ENCODE data around the gene ZNF134.

Gene ZNF134

DNA sequence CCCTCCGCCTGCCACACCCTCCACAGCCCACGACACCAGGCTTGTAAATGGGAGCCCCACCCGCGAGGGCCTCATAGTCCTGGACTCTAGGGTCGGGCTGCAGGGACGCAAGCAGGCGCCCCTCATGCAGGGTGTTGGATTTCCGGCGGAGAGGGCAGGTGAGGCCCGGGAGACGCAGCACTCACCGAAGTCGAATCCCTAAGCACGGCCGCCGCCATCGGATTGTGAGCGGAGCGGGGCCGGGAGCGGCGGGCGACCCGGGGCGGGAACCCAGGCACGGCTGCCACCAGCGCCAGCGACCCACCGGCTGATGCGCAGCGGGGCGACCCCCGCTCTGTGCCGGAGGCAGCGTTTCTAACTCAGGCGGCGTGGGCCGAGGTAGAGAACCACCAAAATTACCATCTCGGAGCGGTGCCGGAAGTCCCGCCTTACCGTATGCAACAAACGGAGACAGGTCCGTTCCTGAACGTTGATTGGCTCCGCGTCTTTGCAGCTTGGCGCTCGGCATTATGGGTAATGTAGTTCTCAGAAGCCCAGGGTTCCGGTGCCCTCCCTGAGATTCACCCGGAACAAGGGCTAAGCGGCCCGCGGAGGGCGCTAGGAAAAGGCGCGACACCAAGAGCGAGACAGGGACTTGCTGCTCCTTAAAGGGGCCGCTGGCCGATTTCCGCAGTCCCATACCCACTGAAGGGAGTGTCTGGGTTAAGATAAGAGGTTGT is 35.4 kb upstream of the ZNF134 start, which contains the start of gene ZNF416:
Gene ZNF416, minus strand, starts transcription at position 425 of the 719 bp plus-strand sequence. Its CDS starts 207 bp downstream, at position 218.
- TF ChIP-seq ESRRG (CRISPR knock-in tag; IDR thresholded peaks at IDR 0.05) (no peak), ZC3H10 (CRISPR knock-in tag; IDR thresholded peaks at IDR 0.05) (no peak), TCF4 (CRISPR knock-in tag; IDR thresholded peaks at IDR 0.05; ENCODE audit: borderline replicate concordance) (no peak), RARB (CRISPR knock-in tag; IDR thresholded peaks at IDR 0.05) (no peak), SNAI2 (CRISPR knock-in tag; IDR thresholded peaks at IDR 0.05) (no peak), TOX (CRISPR knock-in tag; IDR thresholded peaks at IDR 0.05; ENCODE audit: borderline replicate concordance) (no peak), ZNF70 (CRISPR knock-in tag; IDR thresholded peaks at IDR 0.05) (no peak), BACH2 (CRISPR knock-in tag; IDR thresholded peaks at IDR 0.05; ENCODE audit: borderline replicate concordance) (no peak)
- TF ChIP-seq, protein P1, sequence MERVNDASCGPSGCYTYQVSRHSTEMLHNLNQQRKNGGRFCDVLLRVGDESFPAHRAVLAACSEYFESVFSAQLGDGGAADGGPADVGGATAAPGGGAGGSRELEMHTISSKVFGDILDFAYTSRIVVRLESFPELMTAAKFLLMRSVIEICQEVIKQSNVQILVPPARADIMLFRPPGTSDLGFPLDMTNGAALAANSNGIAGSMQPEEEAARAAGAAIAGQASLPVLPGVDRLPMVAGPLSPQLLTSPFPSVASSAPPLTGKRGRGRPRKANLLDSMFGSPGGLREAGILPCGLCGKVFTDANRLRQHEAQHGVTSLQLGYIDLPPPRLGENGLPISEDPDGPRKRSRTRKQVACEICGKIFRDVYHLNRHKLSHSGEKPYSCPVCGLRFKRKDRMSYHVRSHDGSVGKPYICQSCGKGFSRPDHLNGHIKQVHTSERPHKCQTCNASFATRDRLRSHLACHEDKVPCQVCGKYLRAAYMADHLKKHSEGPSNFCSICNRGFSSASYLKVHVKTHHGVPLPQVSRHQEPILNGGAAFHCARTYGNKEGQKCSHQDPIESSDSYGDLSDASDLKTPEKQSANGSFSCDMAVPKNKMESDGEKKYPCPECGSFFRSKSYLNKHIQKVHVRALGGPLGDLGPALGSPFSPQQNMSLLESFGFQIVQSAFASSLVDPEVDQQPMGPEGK (CRISPR knock-in tag; IDR thresholded peaks at IDR 0.05; ENCODE audit: borderline replicate concordance) = no peak
- TF ChIP-seq, protein P2, sequence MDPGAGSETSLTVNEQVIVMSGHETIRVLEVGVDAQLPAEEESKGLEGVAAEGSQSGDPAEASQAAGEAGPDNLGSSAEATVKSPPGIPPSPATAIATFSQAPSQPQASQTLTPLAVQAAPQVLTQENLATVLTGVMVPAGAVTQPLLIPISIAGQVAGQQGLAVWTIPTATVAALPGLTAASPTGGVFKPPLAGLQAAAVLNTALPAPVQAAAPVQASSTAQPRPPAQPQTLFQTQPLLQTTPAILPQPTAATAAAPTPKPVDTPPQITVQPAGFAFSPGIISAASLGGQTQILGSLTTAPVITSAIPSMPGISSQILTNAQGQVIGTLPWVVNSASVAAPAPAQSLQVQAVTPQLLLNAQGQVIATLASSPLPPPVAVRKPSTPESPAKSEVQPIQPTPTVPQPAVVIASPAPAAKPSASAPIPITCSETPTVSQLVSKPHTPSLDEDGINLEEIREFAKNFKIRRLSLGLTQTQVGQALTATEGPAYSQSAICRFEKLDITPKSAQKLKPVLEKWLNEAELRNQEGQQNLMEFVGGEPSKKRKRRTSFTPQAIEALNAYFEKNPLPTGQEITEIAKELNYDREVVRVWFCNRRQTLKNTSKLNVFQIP (CRISPR knock-in tag; IDR thresholded peaks at IDR 0.05; ENCODE audit: borderline replicate concordance, low read depth) = no peak
- TF ChIP-seq, protein P3, sequence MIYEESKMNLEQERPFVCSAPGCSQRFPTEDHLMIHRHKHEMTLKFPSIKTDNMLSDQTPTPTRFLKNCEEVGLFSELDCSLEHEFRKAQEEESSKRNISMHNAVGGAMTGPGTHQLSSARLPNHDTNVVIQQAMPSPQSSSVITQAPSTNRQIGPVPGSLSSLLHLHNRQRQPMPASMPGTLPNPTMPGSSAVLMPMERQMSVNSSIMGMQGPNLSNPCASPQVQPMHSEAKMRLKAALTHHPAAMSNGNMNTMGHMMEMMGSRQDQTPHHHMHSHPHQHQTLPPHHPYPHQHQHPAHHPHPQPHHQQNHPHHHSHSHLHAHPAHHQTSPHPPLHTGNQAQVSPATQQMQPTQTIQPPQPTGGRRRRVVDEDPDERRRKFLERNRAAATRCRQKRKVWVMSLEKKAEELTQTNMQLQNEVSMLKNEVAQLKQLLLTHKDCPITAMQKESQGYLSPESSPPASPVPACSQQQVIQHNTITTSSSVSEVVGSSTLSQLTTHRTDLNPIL (CRISPR knock-in tag; IDR thresholded peaks at IDR 0.05; ENCODE audit: low read depth) = no peak
- TF ChIP-seq, protein P4, sequence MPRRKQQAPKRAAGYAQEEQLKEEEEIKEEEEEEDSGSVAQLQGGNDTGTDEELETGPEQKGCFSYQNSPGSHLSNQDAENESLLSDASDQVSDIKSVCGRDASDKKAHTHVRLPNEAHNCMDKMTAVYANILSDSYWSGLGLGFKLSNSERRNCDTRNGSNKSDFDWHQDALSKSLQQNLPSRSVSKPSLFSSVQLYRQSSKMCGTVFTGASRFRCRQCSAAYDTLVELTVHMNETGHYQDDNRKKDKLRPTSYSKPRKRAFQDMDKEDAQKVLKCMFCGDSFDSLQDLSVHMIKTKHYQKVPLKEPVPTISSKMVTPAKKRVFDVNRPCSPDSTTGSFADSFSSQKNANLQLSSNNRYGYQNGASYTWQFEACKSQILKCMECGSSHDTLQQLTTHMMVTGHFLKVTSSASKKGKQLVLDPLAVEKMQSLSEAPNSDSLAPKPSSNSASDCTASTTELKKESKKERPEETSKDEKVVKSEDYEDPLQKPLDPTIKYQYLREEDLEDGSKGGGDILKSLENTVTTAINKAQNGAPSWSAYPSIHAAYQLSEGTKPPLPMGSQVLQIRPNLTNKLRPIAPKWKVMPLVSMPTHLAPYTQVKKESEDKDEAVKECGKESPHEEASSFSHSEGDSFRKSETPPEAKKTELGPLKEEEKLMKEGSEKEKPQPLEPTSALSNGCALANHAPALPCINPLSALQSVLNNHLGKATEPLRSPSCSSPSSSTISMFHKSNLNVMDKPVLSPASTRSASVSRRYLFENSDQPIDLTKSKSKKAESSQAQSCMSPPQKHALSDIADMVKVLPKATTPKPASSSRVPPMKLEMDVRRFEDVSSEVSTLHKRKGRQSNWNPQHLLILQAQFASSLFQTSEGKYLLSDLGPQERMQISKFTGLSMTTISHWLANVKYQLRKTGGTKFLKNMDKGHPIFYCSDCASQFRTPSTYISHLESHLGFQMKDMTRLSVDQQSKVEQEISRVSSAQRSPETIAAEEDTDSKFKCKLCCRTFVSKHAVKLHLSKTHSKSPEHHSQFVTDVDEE (CRISPR knock-in tag; IDR thresholded peaks at IDR 0.05) = no peak
- peak; percentile 98 for ATAC-seq

DNA sequence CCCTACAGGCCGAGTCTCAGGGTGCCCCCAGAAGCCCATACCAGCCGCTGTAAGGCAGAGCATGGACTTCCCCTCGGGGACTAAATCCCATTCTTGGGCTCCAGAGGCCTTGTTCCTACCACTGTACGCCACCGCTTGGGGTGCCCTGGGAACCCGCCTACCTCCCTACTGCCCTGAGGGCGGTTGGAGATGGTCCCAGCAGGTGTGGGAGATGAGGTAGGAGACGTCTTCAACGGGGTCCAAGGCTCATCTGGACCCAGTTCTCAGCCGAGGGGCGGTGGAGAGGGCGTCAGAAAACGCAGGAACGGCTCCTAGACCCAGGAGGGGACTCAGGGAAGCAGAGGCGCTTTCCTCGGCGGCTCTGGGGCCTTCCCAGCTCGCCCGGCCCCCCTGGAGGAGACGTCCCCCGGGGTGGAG is 30.9 kb upstream of the ZNF134 start:
- no peak for ATAC-seq
- no peak for TF ChIP-seq ZFP30 (CRISPR knock-in tag; IDR thresholded peaks at IDR 0.05)
- TF ChIP-seq PPARA (CRISPR knock-in tag; IDR thresholded peaks at IDR 0.05; ENCODE audit: borderline replicate concordance) = no peak
- no peak for TF ChIP-seq ISL1 (CRISPR knock-in tag; IDR thresholded peaks at IDR 0.05)

DNA sequence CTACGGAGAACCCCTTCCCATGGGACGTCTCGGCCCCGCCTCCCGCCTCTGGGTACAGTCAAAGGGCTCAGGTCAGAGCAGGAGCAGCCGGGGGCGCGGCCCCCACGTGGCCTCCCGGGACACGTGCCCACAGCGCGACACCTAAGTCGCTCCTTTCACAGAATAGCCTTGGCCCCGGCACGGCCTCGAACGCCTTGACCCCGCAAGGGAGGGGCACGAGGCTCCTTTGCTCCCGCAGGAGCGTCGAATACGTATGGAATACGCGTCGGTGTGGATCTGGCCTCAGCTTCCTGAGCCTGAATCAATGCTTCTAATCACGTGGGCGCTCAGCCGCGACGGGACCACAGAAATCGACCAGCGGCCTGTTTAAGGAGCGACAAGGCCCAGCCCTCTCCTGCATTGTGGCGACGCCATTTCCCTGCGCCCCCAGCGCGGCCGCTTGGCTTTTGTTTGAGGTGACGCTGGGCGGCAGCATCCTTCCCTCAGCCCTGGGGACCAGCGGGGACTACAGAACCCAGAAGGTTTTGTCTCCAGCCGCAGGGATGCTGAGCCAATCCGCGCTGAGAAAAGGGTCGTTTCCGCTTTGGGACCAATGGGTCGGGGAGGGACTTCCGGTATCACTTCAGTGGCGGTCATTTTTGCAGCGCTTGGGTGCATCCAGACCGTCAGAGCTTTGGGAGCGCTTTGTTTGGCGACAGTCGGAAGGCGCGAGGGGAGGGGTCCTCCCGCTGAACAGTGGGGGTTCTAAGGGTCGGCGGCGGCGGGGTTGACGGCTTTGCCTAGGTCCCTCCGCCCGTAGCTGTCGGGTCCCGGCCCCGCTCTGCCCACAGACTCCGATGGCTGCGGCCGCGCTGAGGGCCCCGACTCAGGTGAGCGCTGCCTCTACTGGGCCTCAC is 30.3 kb upstream of the ZNF134 start, which contains the start of gene ZIK1:
Gene ZIK1, plus strand, starts transcription at position 625 of the 896 bp plus-strand sequence. Its CDS starts 212 bp downstream, at position 837.
- TF ChIP-seq, protein P2 (CRISPR knock-in tag; IDR thresholded peaks at IDR 0.05; ENCODE audit: borderline replicate concordance, low read depth) = no peak
- no peak for TF ChIP-seq TCF4 (CRISPR knock-in tag; IDR thresholded peaks at IDR 0.05; ENCODE audit: borderline replicate concordance)
- TF ChIP-seq ZFP30 (CRISPR knock-in tag; IDR thresholded peaks at IDR 0.05) = no peak
- TF ChIP-seq CSDC2 (CRISPR knock-in tag; IDR thresholded peaks at IDR 0.05) = no peak
- no peak for TF ChIP-seq BACH2 (CRISPR knock-in tag; IDR thresholded peaks at IDR 0.05; ENCODE audit: borderline replicate concordance)
- no peak for TF ChIP-seq OSR1 (CRISPR knock-in tag; IDR thresholded peaks at IDR 0.05)
- no peak for TF ChIP-seq PPARA (CRISPR knock-in tag; IDR thresholded peaks at IDR 0.05; ENCODE audit: borderline replicate concordance)
- TF ChIP-seq ZNF565 (CRISPR knock-in tag; conservative IDR thresholded peaks at IDR 0.05; ENCODE audit: low read depth) = no peak
- TF ChIP-seq, protein P1 (CRISPR knock-in tag; IDR thresholded peaks at IDR 0.05; ENCODE audit: borderline replicate concordance) = no peak
- TF ChIP-seq, protein P5, sequence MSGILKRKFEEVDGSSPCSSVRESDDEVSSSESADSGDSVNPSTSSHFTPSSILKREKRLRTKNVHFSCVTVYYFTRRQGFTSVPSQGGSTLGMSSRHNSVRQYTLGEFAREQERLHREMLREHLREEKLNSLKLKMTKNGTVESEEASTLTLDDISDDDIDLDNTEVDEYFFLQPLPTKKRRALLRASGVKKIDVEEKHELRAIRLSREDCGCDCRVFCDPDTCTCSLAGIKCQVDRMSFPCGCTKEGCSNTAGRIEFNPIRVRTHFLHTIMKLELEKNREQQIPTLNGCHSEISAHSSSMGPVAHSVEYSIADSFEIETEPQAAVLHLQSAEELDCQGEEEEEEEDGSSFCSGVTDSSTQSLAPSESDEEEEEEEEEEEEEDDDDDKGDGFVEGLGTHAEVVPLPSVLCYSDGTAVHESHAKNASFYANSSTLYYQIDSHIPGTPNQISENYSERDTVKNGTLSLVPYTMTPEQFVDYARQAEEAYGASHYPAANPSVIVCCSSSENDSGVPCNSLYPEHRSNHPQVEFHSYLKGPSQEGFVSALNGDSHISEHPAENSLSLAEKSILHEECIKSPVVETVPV (CRISPR knock-in tag; IDR thresholded peaks at IDR 0.05) = no peak
- TF ChIP-seq ESRRG (CRISPR knock-in tag; IDR thresholded peaks at IDR 0.05) = no peak
- TF ChIP-seq SNAI2 (CRISPR knock-in tag; IDR thresholded peaks at IDR 0.05) = no peak
- no peak for TF ChIP-seq ZFP3 (CRISPR knock-in tag; IDR thresholded peaks at IDR 0.05)
- no peak for TF ChIP-seq TOX (CRISPR knock-in tag; IDR thresholded peaks at IDR 0.05; ENCODE audit: borderline replicate concordance)
- no peak for TF ChIP-seq ZC3H10 (CRISPR knock-in tag; IDR thresholded peaks at IDR 0.05)
- no peak for TF ChIP-seq ARNTL (CRISPR knock-in tag; IDR thresholded peaks at IDR 0.05; ENCODE audit: borderline replicate concordance, low read depth)
- peak; percentile 95 for ATAC-seq

Data from SK-N-SH treated with all-trans-retinoic acid at 6 μM for 48 hours (cell line).